Hematopoietic multipotent progenitor cell treated with erythropoietin and hydrocortisone succinate and interleukin-3 and kit ligand, for 6 days (in vitro differentiated cells): ENCODE data around the gene SRSF7.

Experiments
- DNase-seq: peaks from one replicate; pipeline ENCODE4 v3.0.0-alpha.2; 2015

SRSF7 gene

DNA sequence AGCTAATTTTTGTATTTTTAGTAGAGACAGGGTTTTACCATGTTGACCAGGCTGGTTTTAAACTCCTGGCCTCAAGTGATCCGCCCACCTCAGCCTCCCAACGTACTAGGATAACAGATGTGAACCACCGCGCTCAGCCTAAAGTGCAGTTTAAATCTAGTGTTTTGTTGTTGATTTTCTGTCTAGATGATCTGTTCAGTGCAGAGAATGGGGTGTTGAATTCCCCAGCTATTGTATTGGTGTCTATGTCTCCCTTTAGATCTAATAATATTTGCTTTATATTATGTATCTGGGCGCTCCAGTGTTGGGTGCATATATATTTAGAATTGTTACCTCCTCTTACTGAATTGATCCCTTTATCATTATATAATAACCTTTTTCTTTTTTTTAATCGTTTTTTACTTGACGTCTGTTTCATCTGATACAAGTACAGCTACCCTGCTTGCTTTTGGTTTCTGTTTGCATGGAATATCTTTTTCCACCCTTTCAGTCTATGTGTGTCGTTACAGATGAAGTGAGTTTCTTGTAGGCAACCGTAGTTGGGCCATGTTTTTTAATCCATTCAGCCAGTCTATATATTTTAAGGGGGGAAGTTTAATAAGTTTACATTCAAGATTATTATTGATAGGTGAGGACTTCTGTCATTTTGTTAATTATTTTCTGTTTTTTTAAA, 50.9 kb downstream of the SRSF7 start:
- no peak for DNase-seq

- DNase-seq = no peak
Measured at GRCh38 chr2:38698467-38699003, 52.6 kb downstream of the SRSF7 start.

DNA sequence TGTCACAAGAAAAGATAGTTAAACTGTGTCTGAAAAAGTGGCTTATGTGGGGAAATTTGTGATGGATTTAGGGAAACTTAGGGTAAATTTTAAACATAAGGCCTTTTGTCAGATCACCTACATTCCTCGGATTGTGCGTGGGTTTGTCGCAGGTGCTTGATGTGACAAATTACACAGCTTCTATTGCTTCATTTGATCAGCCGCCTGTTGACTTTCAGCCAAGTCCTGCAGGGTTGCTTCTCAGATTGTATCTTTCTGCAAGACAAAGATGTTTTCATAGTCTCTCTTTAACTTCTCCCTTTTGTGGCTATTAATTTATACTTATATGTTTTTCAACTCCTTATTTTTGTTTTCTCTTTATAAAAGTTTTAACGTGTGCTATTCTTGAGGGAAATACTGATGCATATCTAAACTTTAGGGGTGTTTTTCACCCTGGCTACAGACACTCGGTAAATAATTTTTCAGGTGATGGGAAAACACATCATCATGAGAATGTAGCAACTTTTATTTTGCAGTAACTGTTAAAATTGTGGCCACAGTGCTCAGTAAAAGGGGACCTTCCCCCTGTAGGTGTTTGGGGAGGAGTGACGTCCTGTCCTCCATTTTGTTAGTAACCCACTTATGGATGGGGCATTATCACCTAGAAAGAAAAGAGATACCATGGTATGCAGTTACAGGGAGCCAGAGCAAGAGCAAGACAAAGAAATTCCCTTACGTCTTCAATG, 53.9 kb downstream of the SRSF7 start:
- DNase-seq = peak; percentile 63
